K562 (cell line): ENCODE results near the gene KAT7. TPM values are rescaled to one million over a fixed set of nuclear protein-coding genes. Genes with fewer than 3 reads are reported as not detected.

ENCODE experiments used
- AFF4 ChIP-seq: sonication (generic); formaldehyde crosslinking; IDR thresholded peaks from 2 replicates; pipeline ENCODE4 v1.8.0; 2023; ENCODE audit warnings: mild to moderate bottlenecking, missing genetic modification reagents
- CHD1 ChIP-seq: fragments of 200-600 bp; sonication (generic); IDR thresholded peaks from one replicate; pipeline ENCODE4 v1.6.1; 2012; ENCODE audit warnings: mild to moderate bottlenecking, moderate library complexity, low read length, inconsistent platforms
- ELF2 ChIP-seq: fragments of 250-450 bp; sonication (Bioruptor Pico); IDR thresholded peaks from 2 replicates; pipeline ENCODE4 v1.5.0; 2021; ENCODE audit warnings: mild to moderate bottlenecking
- GTF3C2 ChIP-seq: IDR thresholded peaks from 3 replicates; pipeline ENCODE4 v1.6.1; 2011; ENCODE audit warnings: borderline replicate concordance, mild to moderate bottlenecking, moderate library complexity; ENCODE audit not compliant: insufficient read length; ENCODE audit errors: extremely low read depth
- HOXB6 ChIP-seq: fragments of 250-450 bp; sonication (Bioruptor Pico); IDR thresholded peaks from 2 replicates; pipeline ENCODE4 v1.5.1; 2022; ENCODE audit warnings: mild to moderate bottlenecking, borderline replicate concordance
- ID3 ChIP-seq, 2 experiments: fragments of 250-450 bp in 1 of 2; fragments of 450-650 bp in 1 of 2; sonication (Bioruptor Pico) in 1 of 2; IDR thresholded peaks; 2 replicates each; pipeline versions ENCODE4 v1.6.1 to v1.8.0; 2016 to 2021; ENCODE audit warnings: mild to moderate bottlenecking in 2 of 2, moderate library complexity in 2 of 2, missing compliant biosample characterization in 1 of 2, missing genetic modification characterization in 1 of 2
- MTA3 ChIP-seq: fragments of 450-650 bp; formaldehyde crosslinking; IDR thresholded peaks from 2 replicates; pipeline ENCODE4 v1.6.1; 2017; ENCODE audit warnings: mild to moderate bottlenecking, borderline replicate concordance
- NRF1 ChIP-seq, 2 experiments: fragments of 450-650 bp; IDR thresholded peaks in 1 of 2; conservative IDR thresholded peaks in 1 of 2; 2 replicates each; pipeline ENCODE4 v1.6.1; 2014; ENCODE audit warnings: mild to moderate bottlenecking in 2 of 2
- POLR2G ChIP-seq: fragments of 200-400 bp; formaldehyde crosslinking; IDR thresholded peaks from 2 replicates; pipeline ENCODE4 v1.6.1; 2017; ENCODE audit warnings: low read depth, mild to moderate bottlenecking, antibody characterized with exemption, low read length, moderate library complexity
- RBM14 ChIP-seq: fragments of 200-400 bp; formaldehyde crosslinking; IDR thresholded peaks from 2 replicates; pipeline ENCODE4 v1.6.1; 2018; ENCODE audit warnings: low read depth, mild to moderate bottlenecking, low read length, moderate library complexity, borderline replicate concordance; ENCODE audit not compliant: insufficient read depth
- TBL1XR1 ChIP-seq, 2 experiments: IDR thresholded peaks; 2 replicates each; pipeline ENCODE4 v1.6.1; 2012; ENCODE audit warnings: improper control_type of control experiment in 2 of 2, low read length in 2 of 2, mild to moderate bottlenecking in 1 of 2
- TCF15 ChIP-seq: fragments of 250-450 bp; sonication (Bioruptor Pico); IDR thresholded peaks from 2 replicates; pipeline ENCODE4 v1.8.0; 2022; ENCODE audit warnings: moderate library complexity, mild to moderate bottlenecking, inconsistent platforms
- TEAD4 ChIP-seq, 2 experiments: sonication (generic) in 1 of 2; formaldehyde crosslinking in 1 of 2; IDR thresholded peaks; 2 replicates each; pipeline versions ENCODE4 v1.6.1 to v1.8.0; 2012 to 2022; ENCODE audit warnings: borderline replicate concordance in 1 of 2, inconsistent platforms in 1 of 2, low read length in 1 of 2, mild to moderate bottlenecking in 1 of 2, missing genetic modification reagents in 1 of 2
- ZFP36 ChIP-seq: fragments of 150-350 bp; IDR thresholded peaks from 2 replicates; pipeline ENCODE4 v1.6.1; 2018; ENCODE audit warnings: low read length, low read depth; ENCODE audit not compliant: partially characterized antibody
- ZFX ChIP-seq: sonication (generic); formaldehyde crosslinking; IDR thresholded peaks from 2 replicates; pipeline ENCODE4 v1.8.0; 2022; ENCODE audit warnings: mild to moderate bottlenecking, missing genetic modification reagents, moderate library complexity
- ZNF589 ChIP-seq: fragments of 200-800 bp; sonication (Bioruptor generic); IDR thresholded peaks from 2 replicates; pipeline ENCODE4 v1.6.1; 2016; ENCODE audit warnings: low read depth, missing genetic modification characterization, missing compliant biosample characterization
- polyA plus RNA-seq, 8 experiments: library from polyadenylated mRNA; depleted of rRNA in 4 of 8; stranded (reverse) in 5 of 8; unstranded in 3 of 8; fragments of >200 nt; fragmentation: Nextera tagmentation in 2 of 8; fragmentation: Illumina TruSeq in 1 of 8; extraction: Ambion mirVana in 2 of 8; extraction: Trizol in 1 of 8; gene quantifications; 2 replicates each; pipeline versions ENCODE4 v1.2.1 to v1.2.3, GENCODE V29; 2011 to 2014; ENCODE audit warnings: inconsistent platforms in 1 of 8, missing spikeins in 1 of 8
- total RNA-seq, 7 experiments: library from RNA; depleted of rRNA in 6 of 7; stranded (reverse); fragments of >200 nt in 6 of 7; fragmentation: Illumina TruSeq in 2 of 7; extraction: Trizol in 2 of 7; gene quantifications; 2 replicates each; pipeline versions ENCODE4 v1.2.1 to v1.2.3, GENCODE V29; 2011 to 2021; ENCODE audit warnings: low replicate concordance in 1 of 7

KAT7 gene
- total and polyA plus RNA-seq, 9 of the 15 experiments (the other 6 are each of a cell fraction or from before 2014, with no cell fraction given), result 10.8 to 57.3 (median 34.8) TPM

- no peak for TF ChIP-seq AFF4
- TF ChIP-seq RBM14, result no peak
- peak; percentile 83 for TF ChIP-seq GTF3C2
- no peak for TF ChIP-seq ZNF589
- no peak for TF ChIP-seq ID3 (CRISPR knock-in tag; IDR thresholded peaks at IDR 0.05)
- TF ChIP-seq ID3 (tag; IDR thresholded peaks at IDR 0.05), result 0 out of 2 replicates have a peak, but pooled peaks have one; percentile 26
- peak; percentile 71 for TF ChIP-seq POLR2G
- peak; percentile 16 to 57; a peak in 1 of 4 replicates for TF ChIP-seq NRF1 (conservative IDR thresholded peaks at IDR 0.05 in 1 of 2, IDR thresholded peaks at IDR 0.05 in 1 of 2)
- 0 out of 2 replicates have a peak, but pooled peaks have one; percentile 55 for TF ChIP-seq MTA3
- TF ChIP-seq TBL1XR1 (IDR thresholded peaks at IDR 0.05; ENCODE audit: low read length in 2 of 2), result no peak
- peak; percentile 40 for TF ChIP-seq ZFX (CRISPR knock-in tag)
- TF ChIP-seq CHD1, result peak; percentile 49
- no peak for TF ChIP-seq ELF2
- TF ChIP-seq HOXB6, result no peak
- peak; percentile 4 for TF ChIP-seq ZFP36
- no peak for TF ChIP-seq TCF15
- TF ChIP-seq TEAD4 (IDR thresholded peaks at IDR 0.05; ENCODE audit: low read length), result no peak
- TF ChIP-seq TEAD4 (CRISPR knock-in tag; IDR thresholded peaks at IDR 0.05; ENCODE audit: borderline replicate concordance), result no peak
Observed at GRCh38 chr17:49851387-49852291, 63.2 kb downstream of the KAT7 start (continued).
